ENCODE results near the gene ATP2A3.

Gene ATP2A3

GRCh38 chr17:3891626-3892094, 72.6 kb downstream of the ATP2A3 start:
- peak overlapping the region; percentile 61 for H3K4me3 ChIP-seq (ENCODE audit: low read depth, low read length)
- no peak for TF ChIP-seq CTCF (conservative IDR thresholded peaks at IDR 0.05; ENCODE audit: low read depth, low read length)
- no peak for DNase-seq (ENCODE audit: low read depth)

- no peak for TF ChIP-seq CTCF (conservative IDR thresholded peaks at IDR 0.05; ENCODE audit: low read depth, low read length)
Measured at GRCh38 chr17:3890878-3891219, 73.4 kb downstream of the ATP2A3 start.

GRCh38 chr17:3890082-3890877, 74.0 kb downstream of the ATP2A3 start:
- no peak overlapping the region for H3K4me3 ChIP-seq (ENCODE audit: low read depth, low read length)
- peak; percentile 79 for DNase-seq (ENCODE audit: low read depth)
- TF ChIP-seq CTCF (conservative IDR thresholded peaks at IDR 0.05; ENCODE audit: low read depth, low read length): no peak

More at GRCh38 chr17:3890878-3891219, 73.4 kb downstream of the ATP2A3 start:
- no peak for DNase-seq (ENCODE audit: low read depth)
- H3K4me3 ChIP-seq (ENCODE audit: low read depth, low read length): no peak overlapping the region

GRCh38 chr17:3889325-3890012, 74.8 kb downstream of the ATP2A3 start:
- no peak for DNase-seq (ENCODE audit: low read depth)
- H3K4me3 ChIP-seq (ENCODE audit: low read depth, low read length): no peak overlapping the region
- TF ChIP-seq CTCF (conservative IDR thresholded peaks at IDR 0.05; ENCODE audit: low read depth, low read length): no peak

- no peak for TF ChIP-seq CTCF (conservative IDR thresholded peaks at IDR 0.05; ENCODE audit: low read depth, low read length)
- DNase-seq (ENCODE audit: low read depth): peak; percentile 90
- no peak overlapping the region for H3K4me3 ChIP-seq (ENCODE audit: low read depth, low read length)
Measured at GRCh38 chr17:3888343-3889171, 75.7 kb downstream of the ATP2A3 start.

- peak; percentile 31 for DNase-seq (ENCODE audit: low read depth)
- H3K4me3 ChIP-seq (ENCODE audit: low read depth, low read length): no peak overlapping the region
- no peak for TF ChIP-seq CTCF (conservative IDR thresholded peaks at IDR 0.05; ENCODE audit: low read depth, low read length)
Measured at GRCh38 chr17:3887804-3888203, 76.4 kb downstream of the ATP2A3 start.
